ES-I3 (cell line): Measurements from ENCODE around the gene GTPBP6.

ENCODE experiments used
- H3K36me3 ChIP-seq: 2 replicates; pipeline ENCODE4 v1.6.1; 2013; ENCODE audit warnings: mild to moderate bottlenecking, low read length, control low read depth, moderate library complexity; ENCODE audit not compliant: insufficient read depth
- H3K4me1 ChIP-seq: 2 replicates; pipeline ENCODE4 v1.6.1; 2013; ENCODE audit warnings: mild to moderate bottlenecking, control low read depth, low read length; ENCODE audit not compliant: insufficient read depth
- H3K9ac ChIP-seq: 2 replicates; pipeline ENCODE4 v1.6.1; 2013; ENCODE audit warnings: low read depth, mild to moderate bottlenecking, low read length, moderate library complexity
- H3K9me3 ChIP-seq: 2 replicates; pipeline ENCODE4 v1.6.1; 2013; ENCODE audit warnings: mild to moderate bottlenecking, low read length, moderate library complexity; ENCODE audit not compliant: control insufficient read depth, insufficient read depth

The GTPBP6 gene

DNA sequence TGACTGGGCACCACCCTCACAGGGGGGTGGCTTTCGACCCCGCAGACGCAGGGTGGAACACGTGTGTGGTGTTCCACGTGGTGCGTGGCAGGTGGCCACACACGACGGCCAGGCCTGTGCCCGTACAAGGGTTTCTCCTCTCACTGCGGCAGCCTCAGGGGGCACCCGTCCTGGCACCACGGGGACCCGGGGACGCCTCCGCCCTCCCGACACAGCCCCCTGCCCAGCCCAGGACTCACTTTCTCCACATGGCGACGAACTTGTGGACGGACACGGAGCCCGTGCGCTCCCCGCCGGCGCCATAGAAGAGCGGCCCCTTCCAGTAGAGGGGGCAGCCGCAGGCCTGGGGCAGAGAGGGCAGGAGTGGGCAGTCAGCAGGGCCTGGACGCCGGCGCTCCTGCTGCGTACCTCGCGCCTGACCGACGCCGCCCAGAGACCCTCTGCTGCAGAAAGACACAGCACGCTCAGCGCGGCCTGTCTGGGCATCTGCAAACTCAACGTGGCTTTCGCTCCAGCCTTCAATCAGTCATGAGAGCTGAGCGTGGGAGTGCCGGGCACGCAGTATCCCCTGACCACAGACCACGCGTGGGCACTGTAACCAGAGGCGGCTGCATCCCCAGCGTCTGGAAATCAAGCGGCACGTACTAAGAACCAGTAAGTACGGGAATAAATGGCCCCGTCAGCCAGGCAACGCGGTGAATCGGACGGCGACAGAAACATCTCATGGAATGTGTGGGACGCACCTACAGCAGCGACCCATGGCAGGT is 28.9 kb upstream of the GTPBP6 start:
- H3K9ac ChIP-seq = no peak overlapping the region
- H3K9me3 ChIP-seq = no peaks in the 10 kb centered on the region
- H3K36me3 ChIP-seq = no peaks in the 10 kb centered on the region; the same call in 1 of the 2 replicates
- no peaks in the 10 kb centered on the region for H3K4me1 ChIP-seq

DNA sequence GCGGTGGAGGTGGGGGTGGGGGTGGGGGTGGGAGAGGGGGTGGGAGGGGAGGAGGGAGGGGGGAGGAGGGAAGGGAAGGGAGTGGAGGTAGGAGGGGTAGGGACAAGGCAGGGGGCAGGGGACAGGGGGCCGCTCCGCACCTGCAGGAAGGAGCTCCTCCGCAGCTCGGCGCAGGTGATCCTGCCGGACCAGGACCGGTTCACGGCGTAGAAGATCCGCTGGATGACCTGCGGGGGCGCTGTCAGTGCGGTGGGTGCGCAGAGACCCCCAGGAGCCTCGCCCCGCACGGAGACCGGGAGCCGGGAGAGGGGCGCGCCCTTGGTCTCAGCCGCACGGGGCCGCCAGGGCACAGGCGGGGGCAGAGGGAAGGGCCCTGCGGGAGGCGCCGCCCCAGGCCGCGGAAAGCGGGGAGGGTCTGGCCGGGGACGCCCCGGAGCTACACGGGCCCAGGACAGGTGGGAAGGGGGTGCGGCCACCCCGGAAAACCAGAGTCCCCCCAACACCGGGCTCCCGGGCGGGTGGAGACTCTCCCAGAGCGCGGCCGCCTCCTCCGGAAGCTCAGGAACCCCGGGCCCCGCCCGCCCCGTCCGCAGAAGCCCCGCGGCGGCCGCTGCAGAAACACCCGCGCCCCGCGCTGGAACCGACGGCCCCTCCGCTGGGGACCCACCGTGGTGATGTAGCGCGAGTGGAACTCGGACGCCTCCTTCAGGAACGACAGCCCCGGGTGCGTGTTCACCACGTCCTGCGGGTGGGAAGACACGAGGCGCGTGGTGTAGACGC is 27.6 kb upstream of the GTPBP6 start:
- Histone ChIP-seq H3K36me3 (no peaks in the 10 kb centered on the region; the same call in 1 of the 2 replicates), H3K9me3 (no peaks in the 10 kb centered on the region), H3K4me1 (no peaks in the 10 kb centered on the region), H3K9ac (no peak overlapping the region)

DNA sequence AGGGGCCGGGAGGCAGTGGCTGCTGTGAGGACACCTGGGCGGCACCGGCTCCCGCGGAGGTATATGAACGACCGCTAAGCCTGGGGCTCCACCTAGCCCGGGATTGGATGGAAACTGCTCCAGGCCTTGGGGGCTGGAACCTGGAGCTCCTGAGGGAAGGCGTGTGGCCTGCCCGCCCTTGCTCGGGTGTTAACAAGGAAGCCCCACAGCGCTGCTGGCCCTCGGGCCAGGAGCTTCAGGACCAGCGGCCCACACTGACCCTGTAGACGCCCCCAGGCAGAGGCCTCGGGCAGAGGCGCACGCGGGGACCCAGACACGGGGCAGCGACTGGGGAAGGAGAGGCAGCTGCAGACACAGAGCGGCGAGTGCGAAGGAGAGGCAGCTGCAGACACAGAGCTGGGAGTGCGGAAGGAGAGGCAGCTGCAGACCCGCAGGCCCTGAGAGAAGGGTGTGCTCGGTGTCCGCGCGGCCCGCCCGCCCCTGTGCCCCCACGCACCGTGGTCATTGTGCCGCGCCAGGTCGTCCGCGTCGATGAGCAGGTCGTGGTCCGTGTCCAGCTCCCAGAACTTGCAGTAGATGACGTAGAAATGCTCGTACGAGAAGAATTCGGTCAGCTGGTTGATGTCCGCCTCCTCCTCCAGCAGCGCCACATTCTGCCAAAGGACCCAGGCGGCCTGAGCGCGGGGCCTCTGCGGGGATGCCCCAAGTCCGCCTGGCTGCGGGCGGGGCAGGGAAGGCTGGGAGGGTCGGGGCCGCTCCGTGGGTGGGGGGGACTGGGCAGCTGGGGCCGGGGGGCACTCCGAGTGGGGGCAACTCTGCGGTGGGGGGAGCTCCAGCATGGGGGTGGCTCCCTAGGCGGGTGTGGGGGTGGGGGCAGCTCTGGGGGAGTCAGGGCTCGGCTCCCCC is 26.7 kb upstream of the GTPBP6 start:
- Histone ChIP-seq H3K9ac (no peak overlapping the region), H3K4me1 (no peaks in the 10 kb centered on the region), H3K9me3 (no peaks in the 10 kb centered on the region), H3K36me3 (no peaks in the 10 kb centered on the region; the same call in 1 of the 2 replicates)

DNA sequence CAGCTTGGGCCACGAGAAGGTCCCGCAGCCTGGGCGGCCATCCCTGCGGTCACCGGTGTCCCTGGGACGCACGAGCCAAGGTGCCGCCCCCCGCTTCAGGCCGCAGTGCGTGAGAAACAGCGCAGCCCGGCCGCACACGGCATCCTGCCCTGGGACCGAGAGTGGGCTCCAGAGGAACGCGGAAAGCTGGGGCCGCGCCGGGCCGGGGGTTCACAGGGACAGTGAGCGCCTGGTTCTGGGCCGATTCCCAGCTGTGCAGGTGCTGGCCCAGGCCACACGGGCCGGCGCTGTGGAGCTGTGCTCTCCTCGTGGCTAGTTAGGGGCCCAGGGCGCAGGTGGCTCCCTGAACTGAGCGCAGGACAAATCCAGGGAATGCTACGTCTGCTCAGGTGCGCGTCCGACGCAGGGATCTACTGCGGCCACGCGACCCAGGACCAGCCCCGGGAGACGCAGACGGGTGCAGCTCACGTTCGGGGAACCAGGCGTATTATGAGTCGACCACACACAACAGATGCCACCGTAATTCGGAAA is 25.8 kb upstream of the GTPBP6 start:
- Histone ChIP-seq H3K4me1 (no peaks in the 10 kb centered on the region), H3K9me3 (no peaks in the 10 kb centered on the region), H3K36me3 (no peaks in the 10 kb centered on the region), H3K9ac (no peak overlapping the region)

DNA sequence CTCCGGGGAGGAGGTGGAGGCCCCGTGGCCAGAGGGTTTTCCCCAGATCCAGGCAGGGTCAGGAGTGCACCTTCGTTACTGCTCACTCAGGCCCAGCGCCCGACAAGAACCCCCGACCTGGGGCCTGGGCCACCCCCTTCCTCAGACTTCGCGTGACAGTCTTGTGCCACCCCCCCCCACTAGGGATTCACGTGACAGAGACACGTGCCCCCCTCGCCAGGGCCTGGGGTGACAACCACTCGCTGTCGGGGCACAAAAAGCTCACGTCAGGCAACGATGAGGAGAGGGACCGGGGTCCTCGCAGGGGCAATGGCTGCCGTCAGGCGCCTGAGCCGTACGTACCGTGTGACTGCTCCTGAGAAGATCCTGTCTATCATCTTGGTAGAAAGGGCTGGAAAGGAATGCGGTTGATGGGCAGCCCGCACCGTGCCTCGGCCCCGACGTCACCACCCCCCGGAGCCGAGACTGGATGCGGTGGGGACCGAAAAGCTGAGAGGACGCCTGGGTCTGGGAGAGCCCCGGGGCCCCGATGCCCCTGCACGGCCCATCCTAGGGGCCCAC is 23.0 kb upstream of the GTPBP6 start:
- peaks cover 5% of the 10 kb centered on the region; the same call in 1 of the 2 replicates for H3K36me3 ChIP-seq
- H3K9ac ChIP-seq = no peak overlapping the region
- no peaks in the 10 kb centered on the region for H3K4me1 ChIP-seq
- H3K9me3 ChIP-seq = no peaks in the 10 kb centered on the region

DNA sequence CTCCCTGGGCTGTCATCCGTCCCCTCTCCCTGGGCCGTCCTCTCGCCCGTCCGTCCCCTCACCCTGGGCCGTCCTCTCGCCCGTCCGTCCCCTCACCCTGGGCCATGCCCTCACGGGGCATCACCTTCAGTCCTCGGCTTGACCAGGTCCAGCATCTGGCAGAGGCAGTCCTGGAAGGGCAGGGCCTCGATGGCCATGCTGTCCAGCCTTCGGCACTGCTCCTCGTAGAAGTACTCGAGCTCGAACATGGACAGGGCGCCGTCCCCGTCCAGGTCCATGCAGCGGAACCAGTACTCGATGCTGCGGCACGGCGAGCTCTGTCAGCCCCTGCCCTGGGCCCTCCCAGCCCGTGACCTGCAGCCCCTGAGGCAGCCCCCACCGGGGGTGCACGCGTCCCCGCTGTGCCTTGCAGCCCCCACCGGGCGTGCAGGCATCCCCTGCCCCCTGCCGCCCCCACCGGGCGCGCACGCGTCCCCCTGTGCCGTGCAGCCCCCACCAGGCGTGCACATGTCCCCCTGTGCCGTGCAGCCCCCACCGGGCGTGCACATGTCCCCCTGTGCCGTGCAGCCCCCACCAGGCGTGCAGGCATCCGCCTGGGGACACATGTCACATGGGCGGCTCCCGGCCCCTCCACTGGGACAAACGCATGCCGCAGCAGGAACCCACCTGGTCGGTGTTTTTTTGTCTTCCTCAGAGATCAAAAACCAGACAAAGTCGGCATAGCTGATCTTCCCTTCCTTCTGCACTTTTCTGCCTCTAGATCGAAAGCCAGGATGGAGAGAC is 22.2 kb upstream of the GTPBP6 start:
- Histone ChIP-seq H3K9ac (no peak overlapping the region), H3K4me1 (no peaks in the 10 kb centered on the region), H3K36me3 (peaks cover 5% of the 10 kb centered on the region; the same call in 1 of the 2 replicates), H3K9me3 (no peaks in the 10 kb centered on the region)

DNA sequence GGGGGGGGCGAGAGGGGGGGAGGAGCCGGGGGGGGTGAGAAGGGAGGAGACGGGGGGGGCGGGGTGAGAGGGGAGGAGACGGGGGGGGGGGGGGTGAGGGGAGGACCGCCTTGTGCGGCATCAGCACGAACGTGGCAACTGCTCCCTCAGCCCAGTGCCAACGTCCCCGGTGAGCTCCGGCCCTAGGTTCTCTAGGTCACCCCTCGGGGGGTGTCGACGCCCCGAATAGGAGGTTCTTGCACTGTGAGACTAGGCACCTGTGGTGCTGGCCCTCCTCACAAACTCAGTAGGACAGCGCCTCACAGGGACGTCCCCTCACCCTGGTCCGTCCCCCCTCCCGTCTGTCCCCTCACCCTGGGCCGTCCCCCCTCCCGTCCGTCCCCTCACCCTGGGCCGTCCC is 21.5 kb upstream of the GTPBP6 start:
- no peaks in the 10 kb centered on the region for H3K4me1 ChIP-seq
- peaks cover 5% of the 10 kb centered on the region; the same call in 1 of the 2 replicates for H3K36me3 ChIP-seq
- no peak overlapping the region for H3K9ac ChIP-seq
- no peaks in the 10 kb centered on the region for H3K9me3 ChIP-seq

DNA sequence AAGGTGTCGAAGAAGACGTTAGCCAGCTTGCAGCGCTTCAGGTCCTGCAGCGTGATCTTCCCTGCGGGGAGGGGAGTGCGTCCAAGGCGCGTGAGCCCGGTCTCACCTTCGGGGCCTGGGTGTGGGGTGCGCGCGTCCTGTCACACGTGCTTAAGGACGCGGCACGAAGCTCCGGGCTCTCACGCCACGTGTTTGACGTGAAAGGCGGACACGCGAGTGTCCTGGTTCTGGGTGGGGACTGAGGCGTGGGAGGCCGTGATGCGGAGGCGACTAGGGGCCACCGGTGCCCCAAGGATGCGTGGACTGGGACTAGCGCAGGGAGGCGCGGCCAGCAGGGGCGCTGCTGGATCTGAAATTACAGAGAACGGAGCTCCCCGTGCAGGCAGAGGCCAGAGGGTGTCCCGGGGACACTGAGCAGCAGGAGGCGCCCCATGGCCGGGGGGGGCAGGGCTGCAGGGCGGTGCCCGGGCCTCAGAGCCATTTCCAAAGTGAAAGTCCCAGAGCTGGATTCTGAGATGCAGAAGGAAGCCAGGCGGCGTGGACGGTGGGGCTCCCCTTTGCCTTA is 20.3 kb upstream of the GTPBP6 start:
- no peaks in the 10 kb centered on the region for H3K9me3 ChIP-seq
- H3K36me3 ChIP-seq = peaks cover 5% of the 10 kb centered on the region; the same call in 1 of the 2 replicates
- no peaks in the 10 kb centered on the region for H3K4me1 ChIP-seq
- H3K9ac ChIP-seq = no peak overlapping the region

DNA sequence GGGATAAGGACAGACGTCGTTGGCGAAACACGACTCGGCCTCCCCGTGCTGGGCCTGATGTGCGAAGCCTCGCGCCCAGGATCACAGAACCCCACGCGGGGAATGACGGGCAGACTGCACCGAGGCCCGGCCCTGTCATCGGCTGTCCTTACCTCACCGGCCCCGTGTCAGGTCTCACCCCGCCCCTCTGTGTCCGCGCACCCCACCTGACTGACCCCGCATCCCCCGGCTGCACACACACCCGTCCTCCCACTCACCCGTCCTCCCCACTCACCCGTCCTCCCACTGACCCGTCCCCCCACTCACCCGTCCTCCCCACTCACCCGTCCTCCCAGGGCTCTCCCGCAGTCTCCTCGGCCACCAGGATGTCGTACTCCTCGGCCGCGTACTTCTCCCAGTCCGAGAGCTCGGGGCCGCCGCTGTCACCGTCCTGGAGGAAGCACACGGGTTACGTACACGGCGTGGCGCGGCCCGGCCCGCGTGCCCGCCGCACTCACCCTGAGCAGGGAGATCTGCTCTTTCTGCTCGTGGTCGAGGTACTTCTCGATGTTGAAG is 19.8 kb upstream of the GTPBP6 start:
- Histone ChIP-seq H3K9me3 (no peaks in the 10 kb centered on the region), H3K9ac (no peak overlapping the region), H3K4me1 (no peaks in the 10 kb centered on the region), H3K36me3 (peaks cover 5% of the 10 kb centered on the region; the same call in 1 of the 2 replicates)

DNA sequence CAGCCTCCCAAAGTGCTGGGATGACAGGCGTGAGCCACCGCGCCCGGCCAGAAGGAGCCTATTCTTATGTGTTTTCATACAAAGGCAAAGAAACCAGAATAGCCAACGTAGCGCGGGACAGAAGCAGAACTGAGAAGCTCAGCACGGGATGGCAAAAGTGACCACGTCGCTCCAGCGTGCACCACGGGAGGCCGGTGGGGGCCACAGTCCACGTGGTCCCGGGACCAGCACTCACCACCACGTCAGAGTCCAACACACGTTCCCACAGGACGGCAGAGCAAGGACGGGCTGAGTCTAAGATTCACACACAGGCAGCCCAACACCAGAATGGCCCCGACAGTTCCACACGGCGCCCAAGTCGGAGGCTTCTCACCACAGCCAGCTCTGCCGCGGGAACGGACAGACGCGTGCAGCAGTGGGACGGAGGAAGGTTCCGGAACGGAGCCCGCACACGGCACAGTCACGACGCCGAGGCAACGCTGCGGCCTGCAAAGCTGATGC is 18.8 kb upstream of the GTPBP6 start:
- Histone ChIP-seq H3K9me3 (no peaks in the 10 kb centered on the region), H3K9ac (no peak overlapping the region), H3K36me3 (peaks cover 5% of the 10 kb centered on the region; the same call in 1 of the 2 replicates), H3K4me1 (no peaks in the 10 kb centered on the region)

DNA sequence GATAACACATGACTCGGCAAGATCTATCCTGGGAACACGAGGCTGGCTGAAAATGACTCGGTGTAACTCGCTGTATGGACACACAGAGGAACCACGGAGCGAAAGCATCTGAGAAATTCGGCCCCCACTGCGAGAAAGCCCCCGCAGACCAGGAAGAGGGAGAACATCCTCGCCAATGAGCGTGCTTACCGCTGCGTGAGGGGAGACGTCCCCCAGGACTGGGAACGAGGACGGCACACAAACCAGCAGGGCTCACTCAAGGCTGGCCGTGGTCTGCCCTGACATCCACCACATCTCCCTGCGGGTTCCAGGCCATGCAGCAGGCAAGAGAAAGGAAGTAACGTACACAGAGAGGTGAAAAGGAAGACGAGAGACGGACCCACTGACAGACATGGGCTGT is 17.6 kb upstream of the GTPBP6 start:
- Histone ChIP-seq H3K9ac (no peak overlapping the region), H3K4me1 (no peaks in the 10 kb centered on the region; the same call in 1 of the 2 replicates), H3K9me3 (no peaks in the 10 kb centered on the region), H3K36me3 (peaks cover 5% of the 10 kb centered on the region; the same call in 1 of the 2 replicates)

DNA sequence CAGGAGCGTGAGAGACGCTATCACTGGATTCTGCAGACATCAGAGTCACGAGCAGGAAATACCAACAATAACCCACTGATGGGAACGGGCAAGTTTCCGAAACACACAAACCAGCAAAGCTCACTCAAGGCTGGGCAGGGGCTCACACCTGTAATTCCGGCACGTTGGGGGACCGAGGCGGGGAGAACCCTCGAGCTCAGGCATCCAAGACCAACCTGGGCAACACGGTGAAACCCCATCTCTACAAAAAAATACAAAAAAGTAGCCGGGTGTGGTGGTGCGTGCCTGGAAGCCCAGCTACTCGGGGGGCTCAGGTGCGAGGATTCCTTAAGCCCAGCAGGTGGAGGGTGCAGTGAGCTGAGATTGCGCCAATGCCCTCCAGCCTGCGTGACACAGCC is 17.2 kb upstream of the GTPBP6 start:
- H3K36me3 ChIP-seq = peaks cover 5% of the 10 kb centered on the region; the same call in 1 of the 2 replicates
- no peaks in the 10 kb centered on the region for H3K9me3 ChIP-seq
- H3K9ac ChIP-seq = no peak overlapping the region

More for the DNA sequence above, 17.2 kb upstream of the GTPBP6 start:
- H3K4me1 ChIP-seq = no peaks in the 10 kb centered on the region; the same call in 1 of the 2 replicates
